ENCODE data around the gene SCGB1A1.

DNA sequence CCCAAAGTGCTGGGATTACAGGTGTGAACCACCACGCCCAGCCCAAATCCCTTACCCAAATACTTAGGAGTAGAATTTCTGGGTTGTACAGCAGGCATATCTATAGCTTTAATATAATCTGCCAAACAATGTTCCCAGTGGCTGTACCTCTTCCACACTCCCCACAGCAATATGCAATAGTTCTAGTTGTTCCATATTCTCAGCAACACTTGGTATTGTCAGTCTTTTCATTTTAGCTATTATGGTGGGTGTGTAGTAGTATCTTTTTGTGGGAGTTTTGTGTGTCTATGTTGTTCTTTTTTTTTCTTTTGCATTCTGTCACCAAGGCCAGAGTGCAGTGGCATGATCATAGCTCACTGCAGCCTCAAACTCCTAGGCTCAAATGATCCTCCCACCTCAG lies 18.8 kb downstream of the SCGB1A1 start:
- no peak for TF ChIP-seq RAD21 (IDR thresholded peaks at IDR 0.05)
- TF ChIP-seq TAF1 (conservative IDR thresholded peaks at IDR 0.05), result no peak
- TF ChIP-seq, protein P1, sequence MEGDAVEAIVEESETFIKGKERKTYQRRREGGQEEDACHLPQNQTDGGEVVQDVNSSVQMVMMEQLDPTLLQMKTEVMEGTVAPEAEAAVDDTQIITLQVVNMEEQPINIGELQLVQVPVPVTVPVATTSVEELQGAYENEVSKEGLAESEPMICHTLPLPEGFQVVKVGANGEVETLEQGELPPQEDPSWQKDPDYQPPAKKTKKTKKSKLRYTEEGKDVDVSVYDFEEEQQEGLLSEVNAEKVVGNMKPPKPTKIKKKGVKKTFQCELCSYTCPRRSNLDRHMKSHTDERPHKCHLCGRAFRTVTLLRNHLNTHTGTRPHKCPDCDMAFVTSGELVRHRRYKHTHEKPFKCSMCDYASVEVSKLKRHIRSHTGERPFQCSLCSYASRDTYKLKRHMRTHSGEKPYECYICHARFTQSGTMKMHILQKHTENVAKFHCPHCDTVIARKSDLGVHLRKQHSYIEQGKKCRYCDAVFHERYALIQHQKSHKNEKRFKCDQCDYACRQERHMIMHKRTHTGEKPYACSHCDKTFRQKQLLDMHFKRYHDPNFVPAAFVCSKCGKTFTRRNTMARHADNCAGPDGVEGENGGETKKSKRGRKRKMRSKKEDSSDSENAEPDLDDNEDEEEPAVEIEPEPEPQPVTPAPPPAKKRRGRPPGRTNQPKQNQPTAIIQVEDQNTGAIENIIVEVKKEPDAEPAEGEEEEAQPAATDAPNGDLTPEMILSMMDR (IDR thresholded peaks at IDR 0.05; ENCODE audit: low read depth, low read length, missing input control), result no peak
- TF ChIP-seq, protein P2, sequence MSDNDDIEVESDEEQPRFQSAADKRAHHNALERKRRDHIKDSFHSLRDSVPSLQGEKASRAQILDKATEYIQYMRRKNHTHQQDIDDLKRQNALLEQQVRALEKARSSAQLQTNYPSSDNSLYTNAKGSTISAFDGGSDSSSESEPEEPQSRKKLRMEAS (IDR thresholded peaks at IDR 0.05), result no peak
- TF ChIP-seq RXRA (IDR thresholded peaks at IDR 0.05), result no peak
- no peak for TF ChIP-seq JUND (IDR thresholded peaks at IDR 0.05)
- no peak for TF ChIP-seq EGR1 (IDR thresholded peaks at IDR 0.05; ENCODE audit: low read depth in 2 of 2)
- TF ChIP-seq, protein P3, sequence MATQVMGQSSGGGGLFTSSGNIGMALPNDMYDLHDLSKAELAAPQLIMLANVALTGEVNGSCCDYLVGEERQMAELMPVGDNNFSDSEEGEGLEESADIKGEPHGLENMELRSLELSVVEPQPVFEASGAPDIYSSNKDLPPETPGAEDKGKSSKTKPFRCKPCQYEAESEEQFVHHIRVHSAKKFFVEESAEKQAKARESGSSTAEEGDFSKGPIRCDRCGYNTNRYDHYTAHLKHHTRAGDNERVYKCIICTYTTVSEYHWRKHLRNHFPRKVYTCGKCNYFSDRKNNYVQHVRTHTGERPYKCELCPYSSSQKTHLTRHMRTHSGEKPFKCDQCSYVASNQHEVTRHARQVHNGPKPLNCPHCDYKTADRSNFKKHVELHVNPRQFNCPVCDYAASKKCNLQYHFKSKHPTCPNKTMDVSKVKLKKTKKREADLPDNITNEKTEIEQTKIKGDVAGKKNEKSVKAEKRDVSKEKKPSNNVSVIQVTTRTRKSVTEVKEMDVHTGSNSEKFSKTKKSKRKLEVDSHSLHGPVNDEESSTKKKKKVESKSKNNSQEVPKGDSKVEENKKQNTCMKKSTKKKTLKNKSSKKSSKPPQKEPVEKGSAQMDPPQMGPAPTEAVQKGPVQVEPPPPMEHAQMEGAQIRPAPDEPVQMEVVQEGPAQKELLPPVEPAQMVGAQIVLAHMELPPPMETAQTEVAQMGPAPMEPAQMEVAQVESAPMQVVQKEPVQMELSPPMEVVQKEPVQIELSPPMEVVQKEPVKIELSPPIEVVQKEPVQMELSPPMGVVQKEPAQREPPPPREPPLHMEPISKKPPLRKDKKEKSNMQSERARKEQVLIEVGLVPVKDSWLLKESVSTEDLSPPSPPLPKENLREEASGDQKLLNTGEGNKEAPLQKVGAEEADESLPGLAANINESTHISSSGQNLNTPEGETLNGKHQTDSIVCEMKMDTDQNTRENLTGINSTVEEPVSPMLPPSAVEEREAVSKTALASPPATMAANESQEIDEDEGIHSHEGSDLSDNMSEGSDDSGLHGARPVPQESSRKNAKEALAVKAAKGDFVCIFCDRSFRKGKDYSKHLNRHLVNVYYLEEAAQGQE (IDR thresholded peaks at IDR 0.05), result no peak
- TF ChIP-seq GABPA (IDR thresholded peaks at IDR 0.05 in 1 of 2, conservative IDR thresholded peaks at IDR 0.05 in 1 of 2), result no peak
- TF ChIP-seq YY1 (IDR thresholded peaks at IDR 0.05), result no peak
- no peak for TF ChIP-seq SP1 (IDR thresholded peaks at IDR 0.05)
- TF ChIP-seq, protein P4, sequence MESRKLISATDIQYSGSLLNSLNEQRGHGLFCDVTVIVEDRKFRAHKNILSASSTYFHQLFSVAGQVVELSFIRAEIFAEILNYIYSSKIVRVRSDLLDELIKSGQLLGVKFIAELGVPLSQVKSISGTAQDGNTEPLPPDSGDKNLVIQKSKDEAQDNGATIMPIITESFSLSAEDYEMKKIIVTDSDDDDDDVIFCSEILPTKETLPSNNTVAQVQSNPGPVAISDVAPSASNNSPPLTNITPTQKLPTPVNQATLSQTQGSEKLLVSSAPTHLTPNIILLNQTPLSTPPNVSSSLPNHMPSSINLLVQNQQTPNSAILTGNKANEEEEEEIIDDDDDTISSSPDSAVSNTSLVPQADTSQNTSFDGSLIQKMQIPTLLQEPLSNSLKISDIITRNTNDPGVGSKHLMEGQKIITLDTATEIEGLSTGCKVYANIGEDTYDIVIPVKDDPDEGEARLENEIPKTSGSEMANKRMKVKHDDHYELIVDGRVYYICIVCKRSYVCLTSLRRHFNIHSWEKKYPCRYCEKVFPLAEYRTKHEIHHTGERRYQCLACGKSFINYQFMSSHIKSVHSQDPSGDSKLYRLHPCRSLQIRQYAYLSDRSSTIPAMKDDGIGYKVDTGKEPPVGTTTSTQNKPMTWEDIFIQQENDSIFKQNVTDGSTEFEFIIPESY (IDR thresholded peaks at IDR 0.05), result no peak
- TF ChIP-seq, protein P5, sequence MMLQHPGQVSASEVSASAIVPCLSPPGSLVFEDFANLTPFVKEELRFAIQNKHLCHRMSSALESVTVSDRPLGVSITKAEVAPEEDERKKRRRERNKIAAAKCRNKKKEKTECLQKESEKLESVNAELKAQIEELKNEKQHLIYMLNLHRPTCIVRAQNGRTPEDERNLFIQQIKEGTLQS (IDR thresholded peaks at IDR 0.05), result no peak
- no peak for TF ChIP-seq FOXA2 (IDR thresholded peaks at IDR 0.05)

Measured in liver (tissue), 3 donors.